ENCODE measurements around the gene SMURF2.

The SMURF2 gene

GRCh38 chr17:64540118-64540776 is 121.9 kb downstream of the SMURF2 start:
- no peak for DNase-seq

GRCh38 chr17:64538508-64539130 is 123.5 kb downstream of the SMURF2 start:
- no peak for DNase-seq

GRCh38 chr17:64537488-64537887 is 124.6 kb downstream of the SMURF2 start:
- no peak for DNase-seq

GRCh38 chr17:64536913-64537312 is 125.2 kb downstream of the SMURF2 start:
- no peak for DNase-seq

GRCh38 chr17:64535357-64535756 is 126.8 kb downstream of the SMURF2 start:
- DNase-seq = no peak

- DNase-seq = no peak
These were observed 127.9 kb downstream of the SMURF2 start for GRCh38 chr17:64534187-64534586.

- no peak for DNase-seq
These were observed 128.3 kb downstream of the SMURF2 start for GRCh38 chr17:64533784-64534183.

GRCh38 chr17:64532409-64532808 is 129.7 kb downstream of the SMURF2 start:
- no peak for DNase-seq

- no peak for DNase-seq
These were observed 130.1 kb downstream of the SMURF2 start for GRCh38 chr17:64531955-64532371.

GRCh38 chr17:64529221-64529620 is 132.9 kb downstream of the SMURF2 start:
- no peak for DNase-seq

GRCh38 chr17:64527914-64528313 is 134.2 kb downstream of the SMURF2 start:
- DNase-seq = no peak

GRCh38 chr17:64520359-64520758 is 141.7 kb downstream of the SMURF2 start:
- DNase-seq = no peak

- DNase-seq = no peak
These were observed 142.5 kb downstream of the SMURF2 start for GRCh38 chr17:64519601-64520000.

- no peak for DNase-seq
These were observed 146.3 kb downstream of the SMURF2 start for GRCh38 chr17:64515829-64516228.

- no peak for DNase-seq
These were observed 146.7 kb downstream of the SMURF2 start for GRCh38 chr17:64515419-64515818.

- no peak for DNase-seq
These were observed 152.9 kb downstream of the SMURF2 start for GRCh38 chr17:64509179-64509578.

- no peak for DNase-seq
These were observed 153.4 kb downstream of the SMURF2 start for GRCh38 chr17:64508683-64509082.

- peak in 21 of 56 donors; percentile 2 to 60 (median 37) for DNase-seq
These were observed 154.7 kb downstream of the SMURF2 start for GRCh38 chr17:64507413-64507782.

- DNase-seq = peak; percentile 86 to 100 (median 97)
These were observed 155.3 kb downstream of the SMURF2 start, which contains the start of gene CEP95 for GRCh38 chr17:64506576-64507412. CEP95 (plus strand) TSS chr17:64506977; CDS start chr17:64507098, 121 bp downstream.

GRCh38 chr17:64506201-64506575 is 155.9 kb downstream of the SMURF2 start, which contains the start of gene DDX5:
DDX5 (minus strand) TSS chr17:64506289; CDS start chr17:64506119, 170 bp downstream.
- DNase-seq = peak; percentile 86 to 100 (median 97)

- peak in 55 of 56 donors; percentile 17 to 92 (median 79) for DNase-seq
These were observed 156.5 kb downstream of the SMURF2 start for GRCh38 chr17:64505340-64506200.

Data from nucleus accumbens (tissue), 56 donors.